ENCODE data around the gene CORO2A.

- TF ChIP-seq CTCF (IDR thresholded peaks at IDR 0.05): no peak
- TF ChIP-seq POLR2AphosphoS5 (IDR thresholded peaks at IDR 0.05): peak in 2 of 3 donors; percentile 23 to 63
- TF ChIP-seq POLR2A (IDR thresholded peaks at IDR 0.05): no peak
Observed at GRCh38 chr9:98146101-98146991, 46.1 kb downstream of the CORO2A start.
